Body of pancreas (tissue), 4 donors: ENCODE data around the gene CCDC7.

Source experiments
- POLR2A ChIP-seq, 3 donors: fragments of 450-650 bp; IDR thresholded peaks; one replicate each; pipeline ENCODE4 v1.6.1; 2016; ENCODE audit warnings: antibody characterized with exemption in 3 of 3, mild to moderate bottlenecking in 2 of 3
- TF ChIP-seq, protein P1 (sequence below), 7 experiments: fragments of 450-650 bp in 4 of 7; fragments of 200-600 bp in 3 of 7; sonication (generic) in 3 of 7; IDR thresholded peaks; one replicate each; pipeline ENCODE4 v1.5.1; 2016 to 2019; ENCODE audit warnings: antibody characterized with exemption in 7 of 7

DNA sequence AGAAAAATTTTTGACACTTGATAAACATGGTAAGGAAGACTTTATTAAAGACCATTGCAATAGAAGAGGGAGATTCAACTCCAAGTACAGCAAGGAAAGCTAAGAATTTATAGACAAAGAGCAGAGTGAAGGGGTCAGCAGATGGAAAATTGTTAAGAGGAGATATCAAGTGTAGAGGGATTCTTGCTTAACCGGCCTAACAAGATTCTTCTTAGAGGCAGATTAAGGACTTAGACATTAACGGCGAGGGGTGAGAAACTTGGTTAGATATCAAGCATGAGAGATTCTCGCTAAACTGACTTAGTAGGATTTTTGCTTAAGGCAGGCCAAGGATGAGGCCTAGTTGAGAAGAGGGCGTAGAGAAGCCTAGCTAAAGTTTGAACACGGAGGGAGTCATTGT lies 436.1 kb downstream of the CCDC7 start:
- TF ChIP-seq, protein P1, sequence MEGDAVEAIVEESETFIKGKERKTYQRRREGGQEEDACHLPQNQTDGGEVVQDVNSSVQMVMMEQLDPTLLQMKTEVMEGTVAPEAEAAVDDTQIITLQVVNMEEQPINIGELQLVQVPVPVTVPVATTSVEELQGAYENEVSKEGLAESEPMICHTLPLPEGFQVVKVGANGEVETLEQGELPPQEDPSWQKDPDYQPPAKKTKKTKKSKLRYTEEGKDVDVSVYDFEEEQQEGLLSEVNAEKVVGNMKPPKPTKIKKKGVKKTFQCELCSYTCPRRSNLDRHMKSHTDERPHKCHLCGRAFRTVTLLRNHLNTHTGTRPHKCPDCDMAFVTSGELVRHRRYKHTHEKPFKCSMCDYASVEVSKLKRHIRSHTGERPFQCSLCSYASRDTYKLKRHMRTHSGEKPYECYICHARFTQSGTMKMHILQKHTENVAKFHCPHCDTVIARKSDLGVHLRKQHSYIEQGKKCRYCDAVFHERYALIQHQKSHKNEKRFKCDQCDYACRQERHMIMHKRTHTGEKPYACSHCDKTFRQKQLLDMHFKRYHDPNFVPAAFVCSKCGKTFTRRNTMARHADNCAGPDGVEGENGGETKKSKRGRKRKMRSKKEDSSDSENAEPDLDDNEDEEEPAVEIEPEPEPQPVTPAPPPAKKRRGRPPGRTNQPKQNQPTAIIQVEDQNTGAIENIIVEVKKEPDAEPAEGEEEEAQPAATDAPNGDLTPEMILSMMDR (IDR thresholded peaks at IDR 0.05): no peak
- TF ChIP-seq POLR2A (IDR thresholded peaks at IDR 0.05): no peak
